GM23248 (cell line): ENCODE data around the gene CPB1. TPM values are rescaled to one million over a fixed set of nuclear protein-coding genes. Genes with fewer than 3 reads are reported as not detected.
"Not testable (repeated sequence)": the region's sequence is repeated elsewhere in the genome, so short reads cannot be mapped to it uniquely, and the experiment has no call there.

ENCODE experiments used
- DNase-seq: peaks from one replicate; pipeline ENCODE4 v3.0.0-alpha.2; 2015
- H2AFZ ChIP-seq: fragments of 200-600 bp; sonication (generic); 2 replicates; pipeline ENCODE4 v1.6.1; 2016; ENCODE audit warnings: antibody characterized with exemption
- H3F3A ChIP-seq: fragments of 200-600 bp; sonication (generic); 2 replicates; pipeline ENCODE4 v1.6.1; 2016; ENCODE audit warnings: mild to moderate bottlenecking, antibody characterized with exemption, mixed run types; ENCODE audit not compliant: insufficient read depth
- H3K27ac ChIP-seq: fragments of 200-600 bp; sonication (generic); 2 replicates; pipeline ENCODE4 v1.5.1; 2016; ENCODE audit warnings: mild to moderate bottlenecking
- H3K27me3 ChIP-seq: fragments of 200-600 bp; sonication (generic); replicated peaks from 2 replicates; pipeline ENCODE4 v1.6.1; 2016; ENCODE audit warnings: mild to moderate bottlenecking; ENCODE audit not compliant: insufficient read depth
- H3K36me3 ChIP-seq: fragments of 200-600 bp; sonication (generic); 2 replicates; pipeline ENCODE4 v1.6.1; 2016; ENCODE audit warnings: low read depth, mild to moderate bottlenecking
- H3K4me1 ChIP-seq: fragments of 200-600 bp; sonication (generic); 2 replicates; pipeline ENCODE4 v1.6.1; 2016; ENCODE audit warnings: mild to moderate bottlenecking; ENCODE audit not compliant: insufficient read depth
- H3K4me2 ChIP-seq: fragments of 200-600 bp; sonication (generic); one replicate; pipeline ENCODE4 v1.6.1; 2016; ENCODE audit warnings: mild to moderate bottlenecking; ENCODE audit not compliant: unreplicated experiment
- H3K4me3 ChIP-seq: fragments of 200-600 bp; sonication (generic); 2 replicates; pipeline ENCODE4 v1.5.1; 2016; ENCODE audit warnings: mild to moderate bottlenecking
- H3K79me2 ChIP-seq: fragments of 200-600 bp; sonication (generic); 2 replicates; pipeline ENCODE4 v1.6.1; 2016; ENCODE audit warnings: mild to moderate bottlenecking; ENCODE audit not compliant: insufficient read depth
- H3K9ac ChIP-seq: fragments of 200-600 bp; sonication (generic); 2 replicates; pipeline ENCODE4 v1.6.1; 2016; ENCODE audit warnings: mild to moderate bottlenecking
- H3K9me2 ChIP-seq: fragments of 200-600 bp; sonication (generic); 2 replicates; pipeline ENCODE4 v1.6.1; 2016; ENCODE audit warnings: mixed run types, mild to moderate bottlenecking, moderate library complexity; ENCODE audit not compliant: insufficient read depth
- H3K9me3 ChIP-seq: fragments of 200-600 bp; sonication (generic); one replicate; pipeline ENCODE4 v1.6.1; 2017; ENCODE audit warnings: low read depth
- H4K20me1 ChIP-seq: fragments of 200-600 bp; sonication (generic); 2 replicates; pipeline ENCODE4 v1.6.0; 2016; ENCODE audit not compliant: insufficient read depth
- EZH2 ChIP-seq: fragments of 200-600 bp; sonication (generic); IDR thresholded peaks from 2 replicates; pipeline ENCODE4 v1.6.1; 2018; ENCODE audit warnings: antibody characterized with exemption, mild to moderate bottlenecking; ENCODE audit not compliant: insufficient read depth, poor library complexity, severe bottlenecking
- EZH2phosphoT487 ChIP-seq: fragments of 200-600 bp; sonication (generic); IDR thresholded peaks from 2 replicates; pipeline ENCODE4 v1.6.1; 2018; ENCODE audit warnings: antibody characterized with exemption, moderate library complexity, mild to moderate bottlenecking, low read depth; ENCODE audit not compliant: insufficient read depth
- WGBS, 2 experiments: methylation state at CpG; one replicate each; pipeline ENCODE4 v1.1.6; 2015 to 2017; ENCODE audit warnings: low lambda C conversion rate in 2 of 2, low coverage in 1 of 2; ENCODE audit errors: missing lambda C conversion rate in 2 of 2; 5-methylcytosine and 5-hydroxymethylcytosine counted together
- in situ Hi-C: fragments of 300-500 bp; cut with MboI; formaldehyde crosslinking; loops from 2 replicates; pipeline ENCODE4 v1.15.0; 2020
- polyA plus RNA-seq: library from polyadenylated mRNA; unstranded; fragments of >200 nt; fragmentation: Nextera tagmentation; extraction: Ambion mirVana; gene quantifications from 2 replicates; pipeline ENCODE4 v1.2.1, GENCODE V29; 2016
- total RNA-seq: library from RNA; depleted of rRNA; stranded (reverse); fragments of >200 nt; shearing (Covaris generic); gene quantifications from 2 replicates; pipeline ENCODE4 v1.2.3, GENCODE V29; 2014; rRNA removed

Gene CPB1
- total RNA-seq (not detected in 2 replicates), polyA plus RNA-seq (not detected in 2 replicates)

DNA sequence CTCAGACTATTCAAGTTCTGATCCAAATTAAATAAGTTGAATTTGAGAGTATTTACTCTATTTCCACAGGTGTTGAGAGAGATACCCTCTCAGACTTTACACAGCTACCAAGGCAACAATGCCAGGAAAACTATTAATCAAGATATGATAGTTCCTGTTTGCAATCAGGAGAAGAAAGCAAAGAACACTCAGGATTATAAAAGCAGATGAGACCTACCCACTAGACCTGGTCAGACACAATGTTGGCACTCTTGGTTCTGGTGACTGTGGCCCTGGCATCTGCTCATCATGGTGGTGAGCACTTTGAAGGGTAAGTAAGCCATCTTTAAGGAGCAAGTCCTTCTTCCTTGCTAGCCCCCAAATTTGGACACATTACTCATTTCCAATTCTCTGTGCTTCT lies at the start of gene CPB1:
CPB1 (plus strand) TSS at position 227 of the 400 bp plus-strand sequence; CDS start at position 240, 13 bp downstream.
- Histone ChIP-seq H3K36me3 (no peaks in the 10 kb centered on the region), H3K4me2 (no peak within 1 kb of the TSS), H3F3A (no peaks in the 10 kb centered on the region), H3K27ac (no peak within 1 kb of the TSS), H4K20me1 (no peaks in the 10 kb centered on the region), H3K4me1 (no peaks in the 10 kb centered on the region), H3K79me2 (no peaks in the 10 kb centered on the region), H3K4me3 (no peak within 1 kb of the TSS), H3K9me3 (no peaks in the 10 kb centered on the region), H3K9ac (no peak within 1 kb of the TSS), H2AFZ (no peak within 1 kb of the TSS), H3K9me2 (no peaks in the 10 kb centered on the region), H3K27me3 (no peaks in the 10 kb centered on the region)
- in situ Hi-C loops, result no loop called here
- DNase-seq, result no peak
- TF ChIP-seq EZH2phosphoT487 (no peak), EZH2 (no peak)

DNA sequence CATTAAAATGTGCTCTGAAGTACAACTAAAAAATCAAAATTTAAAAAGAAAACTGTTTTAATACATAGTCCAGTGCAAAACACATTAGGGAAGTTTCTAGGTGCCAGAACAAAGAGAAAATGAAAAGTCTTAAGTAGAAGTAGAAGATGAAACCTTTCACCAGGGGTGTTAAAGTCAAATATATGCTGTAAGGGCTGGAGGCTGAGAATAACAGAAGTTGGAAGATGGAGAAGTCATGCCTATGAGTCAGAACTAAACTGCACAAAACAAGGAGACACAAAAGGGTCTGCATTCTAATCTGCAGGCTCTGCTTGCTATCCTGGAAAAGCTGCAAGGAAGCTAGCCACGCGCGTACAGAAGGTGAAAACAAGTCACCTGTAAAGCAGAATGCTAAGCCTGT lies 48.7 kb upstream of the CPB1 start:
- no peaks in the 10 kb centered on the region for H3K4me1 ChIP-seq
- in situ Hi-C loops, result no loop called here
- H3K4me3 ChIP-seq, result no peak overlapping the region

GRCh38 chr3:148785026-148785425 lies 42.6 kb upstream of the CPB1 start:
- H3K4me2 ChIP-seq, H3K79me2 ChIP-seq, DNase-seq, H3K27ac ChIP-seq, H3K9ac ChIP-seq, H3K9me3 ChIP-seq, H4K20me1 ChIP-seq, H3K4me3 ChIP-seq, in situ Hi-C loops, H3K9me2 ChIP-seq, H3F3A ChIP-seq, H3K36me3 ChIP-seq, H2AFZ ChIP-seq, H3K4me1 ChIP-seq, H3K27me3 ChIP-seq: not testable (repeated sequence)
- 79 to 89% methylated on average over 6 of the region's 6 CpGs for WGBS, 2 experiments

More for the DNA sequence above, 48.7 kb upstream of the CPB1 start:
- Histone ChIP-seq H3K9me3 (no peaks in the 10 kb centered on the region), H2AFZ (no peak overlapping the region), H3K27ac (no peak overlapping the region), H3K9me2 (no peaks in the 10 kb centered on the region), H3K27me3 (no peaks in the 10 kb centered on the region), H3K4me2 (no peak overlapping the region), H4K20me1 (no peaks in the 10 kb centered on the region), H3K79me2 (no peaks in the 10 kb centered on the region), H3K9ac (no peak overlapping the region), H3F3A (no peaks in the 10 kb centered on the region), H3K36me3 (no peaks in the 10 kb centered on the region)
- DNase-seq, result no peak
- TF ChIP-seq EZH2phosphoT487 (no peak), EZH2 (no peak)
- WGBS, 2 experiments, result 97% methylated on average over 3 of the region's 3 CpGs

DNA sequence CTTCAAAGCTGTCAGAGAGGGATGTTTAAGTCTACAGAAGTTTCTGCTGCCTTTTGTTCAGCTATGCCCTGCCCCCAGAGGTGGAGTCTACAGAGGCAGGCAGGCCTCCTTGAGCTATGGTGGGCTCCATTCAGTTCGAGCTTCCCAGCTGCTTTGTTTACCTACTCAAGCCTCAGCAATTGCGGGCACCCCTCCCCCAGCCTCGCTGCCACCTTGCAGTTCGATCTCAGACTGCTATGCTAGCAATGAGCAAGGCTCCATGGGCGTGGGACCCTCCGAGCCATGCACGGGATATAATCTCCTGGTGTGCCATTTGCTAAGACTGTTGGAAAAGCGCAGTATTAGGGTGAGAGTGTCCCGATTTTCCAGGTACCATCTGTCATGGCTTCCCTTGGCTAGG lies 41.5 kb upstream of the CPB1 start:
- H3K4me3 ChIP-seq, H3K27ac ChIP-seq, H3K9me3 ChIP-seq, H3K79me2 ChIP-seq, H3K27me3 ChIP-seq, H3K9ac ChIP-seq, H4K20me1 ChIP-seq, H3F3A ChIP-seq, H2AFZ ChIP-seq, H3K36me3 ChIP-seq, H3K9me2 ChIP-seq, H3K4me2 ChIP-seq, DNase-seq, H3K4me1 ChIP-seq, in situ Hi-C loops: not testable (repeated sequence)
- WGBS, 2 experiments, result 78 to 83% methylated on average over 9 of the region's 9 CpGs

DNA sequence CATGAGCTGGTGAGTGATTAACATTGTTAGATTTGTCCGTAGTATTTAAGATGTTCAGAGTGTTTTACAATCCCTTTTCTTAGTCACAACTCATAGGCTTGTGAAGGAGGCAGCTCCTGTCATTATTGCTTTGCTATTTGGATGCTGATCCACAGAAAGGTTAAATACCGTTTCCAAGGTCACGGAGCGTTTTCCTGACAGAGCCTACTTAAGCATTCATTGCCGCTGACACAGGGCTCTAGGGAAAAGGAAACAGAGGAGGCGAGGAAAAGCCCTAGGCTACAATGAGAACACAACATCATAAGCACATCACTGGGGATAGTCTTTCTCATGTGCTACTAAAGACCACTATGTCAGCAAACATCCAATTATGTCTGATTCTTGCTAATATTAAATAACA lies 38.5 kb upstream of the CPB1 start:
- H2AFZ ChIP-seq, result no peak overlapping the region
- 77 to 81% methylated on average over 6 of the region's 6 CpGs for WGBS, 2 experiments

More for the DNA sequence above, 38.5 kb upstream of the CPB1 start:
- Histone ChIP-seq H3K27ac (no peak overlapping the region), H3K9ac (no peak overlapping the region), H3K4me1 (no peaks in the 10 kb centered on the region), H3K27me3 (no peaks in the 10 kb centered on the region), H3K9me2 (no peaks in the 10 kb centered on the region), H4K20me1 (no peaks in the 10 kb centered on the region), H3K4me2 (no peak overlapping the region), H3K36me3 (no peaks in the 10 kb centered on the region), H3K79me2 (no peaks in the 10 kb centered on the region), H3F3A (no peaks in the 10 kb centered on the region), H3K9me3 (no peaks in the 10 kb centered on the region), H3K4me3 (no peak overlapping the region)
- in situ Hi-C loops, result no loop called here
- DNase-seq, result no peak
- TF ChIP-seq EZH2 (no peak), EZH2phosphoT487 (no peak)
